HuH-7.5 (cell line): ENCODE data around the gene IRF2BP2.

Source experiments
- DNase-seq: peaks from one replicate; pipeline ENCODE4 v3.0.0; 2011; ENCODE audit warnings: low spot score

Gene IRF2BP2

GRCh38 chr1:234556245-234556943 lies 53.6 kb downstream of the IRF2BP2 start:
- DNase-seq, result no peak

- DNase-seq, result no peak
Observed at GRCh38 chr1:234555390-234556024, 54.5 kb downstream of the IRF2BP2 start.

GRCh38 chr1:234554698-234555311 lies 55.2 kb downstream of the IRF2BP2 start:
- DNase-seq, result no peak
